ENCODE results near the gene CNOT10. TPM values are rescaled to one million over a fixed set of nuclear protein-coding genes. Genes with fewer than 3 reads are reported as not detected.

Gene CNOT10
- total RNA-seq, 2 donors from 2014 or later, result 26.1 to 40.0 TPM

DNA sequence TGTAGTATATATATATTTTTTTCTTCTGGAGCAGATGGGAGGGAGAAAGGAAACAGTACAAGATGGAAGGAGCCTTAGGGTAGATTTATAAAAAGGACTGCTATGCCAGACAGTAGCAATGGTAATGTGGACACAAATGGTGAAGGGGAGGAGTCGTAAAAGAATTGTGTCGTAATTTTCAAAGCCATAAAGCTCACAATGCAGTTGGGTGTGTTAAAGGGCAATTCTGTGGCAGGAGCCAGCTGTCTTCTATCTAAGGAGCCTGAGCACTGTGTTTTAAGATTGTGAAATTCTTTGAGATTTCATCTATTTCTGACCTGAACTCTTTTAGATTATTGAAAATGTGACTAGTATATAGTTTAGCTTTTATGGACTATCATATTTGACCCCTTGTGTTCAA lies 58.9 kb downstream of the CNOT10 start:
- TF ChIP-seq, protein P1, sequence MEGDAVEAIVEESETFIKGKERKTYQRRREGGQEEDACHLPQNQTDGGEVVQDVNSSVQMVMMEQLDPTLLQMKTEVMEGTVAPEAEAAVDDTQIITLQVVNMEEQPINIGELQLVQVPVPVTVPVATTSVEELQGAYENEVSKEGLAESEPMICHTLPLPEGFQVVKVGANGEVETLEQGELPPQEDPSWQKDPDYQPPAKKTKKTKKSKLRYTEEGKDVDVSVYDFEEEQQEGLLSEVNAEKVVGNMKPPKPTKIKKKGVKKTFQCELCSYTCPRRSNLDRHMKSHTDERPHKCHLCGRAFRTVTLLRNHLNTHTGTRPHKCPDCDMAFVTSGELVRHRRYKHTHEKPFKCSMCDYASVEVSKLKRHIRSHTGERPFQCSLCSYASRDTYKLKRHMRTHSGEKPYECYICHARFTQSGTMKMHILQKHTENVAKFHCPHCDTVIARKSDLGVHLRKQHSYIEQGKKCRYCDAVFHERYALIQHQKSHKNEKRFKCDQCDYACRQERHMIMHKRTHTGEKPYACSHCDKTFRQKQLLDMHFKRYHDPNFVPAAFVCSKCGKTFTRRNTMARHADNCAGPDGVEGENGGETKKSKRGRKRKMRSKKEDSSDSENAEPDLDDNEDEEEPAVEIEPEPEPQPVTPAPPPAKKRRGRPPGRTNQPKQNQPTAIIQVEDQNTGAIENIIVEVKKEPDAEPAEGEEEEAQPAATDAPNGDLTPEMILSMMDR (IDR thresholded peaks at IDR 0.05), result no peak
- TF ChIP-seq POLR2A (IDR thresholded peaks at IDR 0.05) (no peak), POLR2AphosphoS5 (IDR thresholded peaks at IDR 0.05) (peak; percentile 65)
- no peaks in the 10 kb centered on the region for H3K4me1 ChIP-seq (replicated peaks)
- H3K27me3 ChIP-seq (replicated peaks; ENCODE audit: insufficient read depth), result no peaks in the 10 kb centered on the region
- H3K36me3 ChIP-seq, result no peaks in the 10 kb centered on the region
- no peak overlapping the region for H3K27ac ChIP-seq
- peak; percentile 25 for DNase-seq (ENCODE audit: low spot score)
- H3K4me3 ChIP-seq, result no peak overlapping the region
- H3K9me3 ChIP-seq, result no peaks in the 10 kb centered on the region
- 45% methylated on average over 2 of the region's 2 CpGs for WGBS
- intact Hi-C loops (cut with DNase I), result no loop called here

DNA sequence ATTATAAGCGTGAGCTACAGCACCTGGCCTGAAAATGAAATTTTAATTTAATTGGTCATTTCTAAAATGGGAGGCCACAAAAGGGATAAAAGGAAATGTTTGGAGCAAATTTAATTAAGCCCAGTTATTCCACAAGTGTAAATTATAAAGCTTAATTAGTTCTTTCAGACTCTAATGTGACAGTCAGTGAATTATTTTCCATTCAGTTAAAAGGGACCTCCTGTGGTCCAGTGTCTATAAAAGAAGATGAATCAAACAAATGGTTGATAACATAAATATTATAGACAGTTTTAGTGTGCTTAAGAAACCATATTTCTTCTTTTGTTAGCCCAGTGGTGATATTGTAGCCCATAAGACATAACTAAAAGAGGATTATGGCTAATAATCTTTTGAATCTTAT lies 66.4 kb downstream of the CNOT10 start:
- no peaks in the 10 kb centered on the region for H3K4me1 ChIP-seq (replicated peaks)
- 94% methylated on average over 1 of the region's 1 CpG for WGBS
- no peak for DNase-seq (ENCODE audit: low spot score)
- intact Hi-C loops (cut with DNase I), result no loop called here
- H3K27ac ChIP-seq, result no peak overlapping the region
- H3K4me3 ChIP-seq, result no peak overlapping the region
- no peaks in the 10 kb centered on the region for H3K36me3 ChIP-seq
- no peaks in the 10 kb centered on the region for H3K27me3 ChIP-seq (replicated peaks; ENCODE audit: insufficient read depth)
- TF ChIP-seq POLR2AphosphoS5 (IDR thresholded peaks at IDR 0.05) (no peak), POLR2A (IDR thresholded peaks at IDR 0.05) (no peak)
- TF ChIP-seq, protein P1 (IDR thresholded peaks at IDR 0.05), result no peak
- no peaks in the 10 kb centered on the region for H3K9me3 ChIP-seq

GRCh38 chr3:32755761-32756160 lies 70.8 kb downstream of the CNOT10 start:
- 84% methylated on average over 3 of the region's 3 CpGs for WGBS
- intact Hi-C loops (cut with DNase I), result no loop called here

GRCh38 chr3:32757618-32758374 lies 72.8 kb downstream of the CNOT10 start:
- 83% methylated on average over 2 of the region's 2 CpGs for WGBS
- Histone ChIP-seq H3K4me1 (replicated peaks) (no peaks in the 10 kb centered on the region), H3K27me3 (replicated peaks; ENCODE audit: insufficient read depth) (no peaks in the 10 kb centered on the region), H3K27ac (no peak overlapping the region), H3K9me3 (no peaks in the 10 kb centered on the region), H3K4me3 (no peak overlapping the region), H3K36me3 (no peaks in the 10 kb centered on the region)
- TF ChIP-seq, protein P1 (IDR thresholded peaks at IDR 0.05), result no peak
- TF ChIP-seq POLR2A (IDR thresholded peaks at IDR 0.05) (no peak), POLR2AphosphoS5 (IDR thresholded peaks at IDR 0.05) (no peak)
- no peak for DNase-seq (ENCODE audit: low spot score)
- intact Hi-C loops (cut with DNase I), result no loop called here

More at GRCh38 chr3:32755761-32756160, 70.8 kb downstream of the CNOT10 start:
- no peaks in the 10 kb centered on the region for H3K36me3 ChIP-seq
- H3K4me1 ChIP-seq (replicated peaks), result no peaks in the 10 kb centered on the region
- H3K27ac ChIP-seq, result no peak overlapping the region
- no peak for TF ChIP-seq POLR2A (IDR thresholded peaks at IDR 0.05)
- TF ChIP-seq, protein P1 (IDR thresholded peaks at IDR 0.05), result no peak
- TF ChIP-seq POLR2AphosphoS5 (IDR thresholded peaks at IDR 0.05), result no peak
- no peaks in the 10 kb centered on the region for H3K9me3 ChIP-seq
- no peaks in the 10 kb centered on the region for H3K27me3 ChIP-seq (replicated peaks; ENCODE audit: insufficient read depth)
- no peak overlapping the region for H3K4me3 ChIP-seq
- no peak for DNase-seq (ENCODE audit: low spot score)

GRCh38 chr3:32758375-32758753 lies 73.4 kb downstream of the CNOT10 start:
- no peak overlapping the region for H3K4me3 ChIP-seq
- intact Hi-C loops (cut with DNase I), result no loop called here
- DNase-seq (ENCODE audit: low spot score), result no peak
- H3K4me1 ChIP-seq (replicated peaks), result no peaks in the 10 kb centered on the region
- no peaks in the 10 kb centered on the region for H3K36me3 ChIP-seq
- no peak overlapping the region for H3K27ac ChIP-seq
- no peaks in the 10 kb centered on the region for H3K27me3 ChIP-seq (replicated peaks; ENCODE audit: insufficient read depth)
- no peak for TF ChIP-seq POLR2A (IDR thresholded peaks at IDR 0.05)
- TF ChIP-seq, protein P1 (IDR thresholded peaks at IDR 0.05), result no peak
- TF ChIP-seq POLR2AphosphoS5 (IDR thresholded peaks at IDR 0.05), result no peak
- no peaks in the 10 kb centered on the region for H3K9me3 ChIP-seq
